Osteoblast (primary cell): ENCODE measurements around the gene SPDYE3. TPM values are rescaled to one million over a fixed set of nuclear protein-coding genes. Genes with fewer than 3 reads are reported as not detected.
"Not testable (repeated sequence)": the region's sequence is repeated elsewhere in the genome, so short reads cannot be mapped to it uniquely, and the experiment has no call there.

ENCODE experiments used
- DNase-seq: peaks from one replicate; pipeline ENCODE4 v3.0.0; 2011; ENCODE audit warnings: low spot score, mixed read lengths; ENCODE audit not compliant: insufficient read length; ENCODE audit errors: missing footprints
- H2AFZ ChIP-seq: 2 replicates; pipeline ENCODE4 v1.6.0; 2011; ENCODE audit warnings: mild to moderate bottlenecking, low read length
- H3K27ac ChIP-seq: 2 replicates; pipeline ENCODE4 v1.5.1; 2011; ENCODE audit warnings: mild to moderate bottlenecking, low read depth, low read length, moderate library complexity
- H3K27me3 ChIP-seq: 2 replicates; pipeline ENCODE4 v1.6.0; 2012; ENCODE audit warnings: mild to moderate bottlenecking, control low read depth, inconsistent platforms, low read length, moderate library complexity; ENCODE audit not compliant: insufficient read depth
- H3K36me3 ChIP-seq: 2 replicates; pipeline ENCODE4 v1.5.1; 2011; ENCODE audit warnings: mild to moderate bottlenecking, low read length, control low read depth, moderate library complexity; ENCODE audit not compliant: insufficient read depth
- H3K4me1 ChIP-seq: 2 replicates; pipeline ENCODE4 v1.5.1; 2011; ENCODE audit warnings: mild to moderate bottlenecking, low read length, control low read depth, moderate library complexity; ENCODE audit not compliant: insufficient read depth
- H3K4me2 ChIP-seq: 2 replicates; pipeline ENCODE4 v1.6.0; 2011; ENCODE audit warnings: mild to moderate bottlenecking, low read length; ENCODE audit not compliant: insufficient read depth
- H3K4me3 ChIP-seq: fragments of 200-600 bp; sonication (generic); 3 replicates; pipeline ENCODE4 v1.5.1; 2012; ENCODE audit warnings: mild to moderate bottlenecking, low read length, inconsistent platforms; ENCODE audit not compliant: insufficient read depth
- H3K79me2 ChIP-seq: 2 replicates; pipeline ENCODE4 v1.6.0; 2012; ENCODE audit warnings: mild to moderate bottlenecking, low read length, control low read depth, inconsistent platforms; ENCODE audit not compliant: insufficient read depth
- H3K9me3 ChIP-seq: 2 replicates; pipeline ENCODE4 v1.5.1; 2011; ENCODE audit warnings: low read depth, low read length, control low read depth
- H4K20me1 ChIP-seq: 2 replicates; pipeline ENCODE4 v1.6.0; 2012; ENCODE audit warnings: mild to moderate bottlenecking, low read length, control low read depth; ENCODE audit not compliant: insufficient read depth
- CTCF ChIP-seq: IDR thresholded peaks from 2 replicates; pipeline ENCODE4 v1.5.1; 2011; ENCODE audit warnings: mild to moderate bottlenecking, low read depth, low read length, moderate library complexity; ENCODE audit errors: extremely low read depth
- total RNA-seq: library from RNA; depleted of rRNA; stranded (reverse); fragments of >200 nt; gene quantifications from 2 replicates; pipeline ENCODE4 v1.2.3, GENCODE V29; 2012

Gene SPDYE3
- total RNA-seq, 1 donor: under 0.01 TPM

- H3K9me3 ChIP-seq, H3K4me1 ChIP-seq, H3K27ac ChIP-seq, H3K4me2 ChIP-seq, H3K4me3 ChIP-seq, H2AFZ ChIP-seq, H3K27me3 ChIP-seq, DNase-seq, H4K20me1 ChIP-seq: not testable (repeated sequence)
- peaks cover 42% of the 10 kb centered on the region for H3K36me3 ChIP-seq
- H3K79me2 ChIP-seq: peaks cover 18% of the 10 kb centered on the region
- TF ChIP-seq CTCF: peak; percentile 58
Observed at GRCh38 chr7:100344124-100344559, 36.6 kb downstream of the SPDYE3 start.

GRCh38 chr7:100344560-100345287, 37.2 kb downstream of the SPDYE3 start:
- peak; percentile 36 for TF ChIP-seq CTCF
- H3K4me2 ChIP-seq, DNase-seq, H4K20me1 ChIP-seq, H3K9me3 ChIP-seq, H3K4me3 ChIP-seq, H3K27me3 ChIP-seq, H2AFZ ChIP-seq, H3K4me1 ChIP-seq: not testable (repeated sequence)
- H3K27ac ChIP-seq: peak overlapping the region; percentile 69
- peaks cover 48% of the 10 kb centered on the region for H3K36me3 ChIP-seq
- H3K79me2 ChIP-seq: peaks cover 18% of the 10 kb centered on the region

GRCh38 chr7:100345288-100345672, 37.8 kb downstream of the SPDYE3 start:
- not testable (repeated sequence) for DNase-seq, H3K4me3 ChIP-seq, H4K20me1 ChIP-seq, H3K9me3 ChIP-seq, H3K4me1 ChIP-seq, H3K4me2 ChIP-seq, H2AFZ ChIP-seq, H3K27ac ChIP-seq, H3K27me3 ChIP-seq
- Histone ChIP-seq H3K79me2 (peaks cover 18% of the 10 kb centered on the region), H3K36me3 (peaks cover 52% of the 10 kb centered on the region)
- peak; percentile 25 for TF ChIP-seq CTCF

GRCh38 chr7:100346921-100347320, 39.4 kb downstream of the SPDYE3 start:
- peaks cover 5% of the 10 kb centered on the region for H3K4me1 ChIP-seq
- peaks cover 10% of the 10 kb centered on the region for H4K20me1 ChIP-seq
- H3K27ac ChIP-seq: no peak overlapping the region
- H3K27me3 ChIP-seq: no peaks in the 10 kb centered on the region
- no peak for DNase-seq
- TF ChIP-seq CTCF: no peak
- H3K4me2 ChIP-seq: no peak overlapping the region
- no peaks in the 10 kb centered on the region for H3K9me3 ChIP-seq
- peaks cover 13% of the 10 kb centered on the region for H3K79me2 ChIP-seq
- peaks cover 65% of the 10 kb centered on the region for H3K36me3 ChIP-seq
- H2AFZ ChIP-seq: no peak overlapping the region
- no peak overlapping the region for H3K4me3 ChIP-seq
